ENCODE results near the gene AIG1.
"Not testable (repeated sequence)": the region's sequence is repeated elsewhere in the genome, so short reads cannot be mapped to it uniquely, and the experiment has no call there.

The AIG1 gene

DNA sequence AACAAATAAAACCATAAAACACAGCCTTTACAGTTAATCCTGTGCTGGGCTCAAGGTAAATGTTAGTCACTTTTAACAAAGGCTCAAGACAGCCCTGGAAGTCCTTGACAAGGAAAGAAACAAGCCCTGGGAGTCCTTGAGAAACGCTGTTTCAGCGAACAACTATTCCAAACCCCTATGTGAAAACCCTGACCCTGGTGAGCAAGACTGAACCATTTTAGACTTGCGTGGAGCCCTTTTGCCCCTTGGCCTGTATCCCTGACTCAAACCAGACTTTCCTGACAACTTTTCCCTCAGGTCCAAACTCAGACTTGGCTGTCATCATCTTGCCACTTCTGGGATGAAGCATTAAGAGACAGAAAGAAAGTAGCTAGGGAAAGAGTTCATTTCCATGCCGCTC is 180.4 kb downstream of the AIG1 start:
- DNase-seq: no peak

DNA sequence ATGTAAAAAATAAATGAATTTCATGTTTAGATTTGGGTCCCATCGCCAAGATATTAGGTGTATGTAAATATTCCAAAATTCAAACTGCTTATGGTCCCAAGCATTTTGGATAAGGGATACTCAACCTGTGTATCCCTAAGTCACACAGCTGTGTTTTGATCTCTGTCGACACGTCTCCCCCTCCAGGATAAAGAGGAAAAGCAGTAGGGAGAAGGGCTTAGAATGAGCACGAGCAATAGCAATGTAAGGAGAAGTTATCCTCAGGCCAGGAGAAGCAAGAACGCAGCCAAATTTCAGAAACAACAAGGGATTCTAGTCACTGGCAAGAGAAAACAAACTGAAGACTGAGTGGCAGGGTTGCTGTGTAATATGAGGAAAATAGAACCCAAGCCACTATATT is 181.2 kb downstream of the AIG1 start:
- DNase-seq: no peak

DNA sequence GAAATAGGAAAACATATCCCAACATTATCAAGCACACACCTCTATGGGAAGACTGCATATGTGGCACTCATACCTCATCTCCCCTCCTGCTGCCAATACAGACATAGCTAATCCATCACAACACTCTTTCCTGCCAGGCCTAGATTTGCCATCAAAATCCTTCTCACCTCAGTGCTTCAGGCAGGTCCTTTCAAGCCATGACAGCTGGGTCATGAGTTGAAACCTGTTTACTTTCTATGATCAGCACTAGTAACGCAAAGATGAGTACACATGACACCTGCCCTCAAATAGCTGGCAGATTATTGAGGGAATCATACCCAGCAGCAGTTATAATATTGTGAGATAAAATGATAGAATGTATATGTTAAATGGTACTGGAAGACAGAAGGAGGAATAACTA is 183.1 kb downstream of the AIG1 start:
- no peak for DNase-seq

DNA sequence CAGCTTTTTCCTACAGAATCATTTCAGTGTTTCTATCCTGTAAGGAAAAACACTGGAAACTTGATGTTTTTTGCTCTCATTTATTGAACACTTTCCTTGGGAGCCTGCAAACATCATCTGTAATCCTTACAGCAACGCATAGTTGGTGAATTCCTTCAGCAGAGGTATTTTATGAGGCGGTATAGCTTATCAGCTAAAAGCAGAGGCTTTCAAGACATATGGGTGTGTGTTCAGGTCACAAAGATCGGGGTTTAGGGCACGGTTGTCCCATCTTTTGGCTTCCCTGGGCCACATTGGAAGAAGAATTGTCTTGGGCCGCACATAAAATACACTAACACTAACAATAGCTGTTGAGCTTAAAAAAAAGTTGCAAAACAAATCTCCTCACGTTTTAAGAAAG is 185.0 kb downstream of the AIG1 start:
- DNase-seq: no peak

DNA sequence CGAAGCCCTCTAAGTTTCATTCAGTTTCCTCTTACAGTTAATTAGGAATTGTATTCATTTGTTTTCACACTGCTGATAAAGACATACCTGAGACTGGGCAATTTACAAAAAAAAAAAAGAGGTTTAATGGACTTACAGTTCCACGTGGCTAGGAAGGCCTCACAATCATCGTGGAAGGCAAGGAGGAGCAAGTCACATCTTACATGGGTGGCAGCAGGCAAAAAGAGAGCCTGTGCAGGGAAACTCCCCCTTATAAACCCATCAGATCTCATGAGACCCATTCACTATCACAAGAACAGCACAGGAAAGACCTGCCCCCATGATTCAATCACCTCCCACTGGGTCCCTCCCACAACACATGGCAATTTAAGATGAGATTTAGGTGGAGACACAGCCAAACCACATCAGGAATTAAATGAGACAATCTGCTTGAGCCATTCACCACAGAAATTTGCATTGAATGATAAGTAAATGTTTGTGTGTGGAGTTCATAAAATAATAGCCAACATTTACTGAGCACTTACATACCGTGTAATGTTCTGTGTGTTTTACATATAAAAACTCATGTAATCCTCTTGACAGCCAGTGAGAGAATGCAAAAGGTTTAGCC is 185.6 kb downstream of the AIG1 start:
- not testable (repeated sequence) for DNase-seq

DNA sequence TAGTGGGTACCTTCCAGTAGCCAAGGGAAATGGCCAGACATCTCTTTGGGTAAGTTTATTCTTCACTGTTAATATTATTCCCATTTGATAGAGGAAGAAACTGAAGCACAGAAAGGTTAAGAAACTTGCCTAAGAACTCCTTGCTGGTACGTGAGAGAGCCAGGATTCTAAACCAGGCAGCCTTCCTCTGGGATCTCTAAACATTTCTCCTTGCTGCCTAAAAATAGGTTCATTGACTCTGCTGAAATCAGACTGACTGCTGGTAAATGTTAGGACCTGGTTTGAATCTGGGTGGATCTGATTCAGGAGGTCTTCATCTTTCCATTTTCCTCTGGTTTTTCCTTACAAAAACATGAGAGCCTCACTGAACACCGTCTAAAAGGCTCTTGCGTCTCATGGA is 186.9 kb downstream of the AIG1 start:
- DNase-seq: no peak

DNA sequence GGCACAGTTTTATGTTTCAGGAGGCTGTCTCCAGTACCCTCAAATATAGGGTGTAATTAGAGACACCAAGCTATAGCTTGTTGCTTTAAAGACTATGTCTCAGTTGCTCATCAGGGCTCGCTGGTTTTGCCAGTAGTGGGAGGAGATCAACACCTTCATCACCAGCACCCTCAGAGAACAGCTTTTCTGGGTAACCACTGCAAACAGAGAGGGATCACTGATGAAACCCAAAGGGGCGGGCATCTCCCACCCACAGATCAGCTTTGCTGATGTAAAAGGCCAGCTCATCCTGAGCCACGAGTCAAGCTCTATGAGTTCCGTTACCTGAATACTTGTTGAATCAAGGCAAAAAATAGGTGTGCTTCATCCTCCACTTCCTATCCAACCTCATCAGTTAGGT is 187.7 kb downstream of the AIG1 start:
- DNase-seq: no peak

DNA sequence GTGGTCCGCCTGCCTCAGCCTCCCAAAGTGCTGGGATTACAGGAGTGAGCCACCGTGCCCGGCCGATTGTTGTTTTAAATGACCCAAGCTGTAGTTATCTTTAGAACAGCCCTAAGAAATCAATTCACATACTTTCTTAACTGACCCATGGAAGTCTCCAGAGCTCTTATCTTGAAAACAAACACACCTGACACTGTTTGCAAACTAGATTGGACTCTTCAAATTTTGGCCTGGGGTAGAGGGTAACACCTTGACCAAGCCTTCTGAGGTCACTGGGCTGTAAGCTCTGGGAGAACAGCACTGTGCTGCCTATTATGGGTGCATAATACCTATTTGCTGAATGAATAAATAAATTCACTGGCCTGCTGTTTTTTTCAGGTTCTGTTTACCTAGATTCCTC is 190.6 kb downstream of the AIG1 start:
- DNase-seq: no peak

DNA sequence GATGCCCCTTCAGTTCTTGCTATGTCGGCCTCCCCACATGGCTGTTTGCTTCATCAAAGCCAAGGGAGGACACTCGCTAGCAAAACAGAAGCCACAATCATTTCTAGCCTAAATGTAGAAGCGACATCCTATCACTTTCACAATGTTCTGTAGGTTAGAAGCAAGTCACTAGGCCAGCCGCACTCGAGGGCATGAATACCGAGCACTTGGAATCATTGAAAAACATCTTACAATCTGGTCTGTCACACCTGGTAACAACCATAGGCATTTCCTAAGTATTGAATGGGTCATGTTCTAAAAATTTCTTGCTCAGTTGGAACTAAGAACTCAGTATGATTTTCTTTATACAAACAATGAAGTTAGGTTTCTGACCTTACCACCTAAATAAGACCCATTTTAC is 192.3 kb downstream of the AIG1 start:
- no peak for DNase-seq

DNA sequence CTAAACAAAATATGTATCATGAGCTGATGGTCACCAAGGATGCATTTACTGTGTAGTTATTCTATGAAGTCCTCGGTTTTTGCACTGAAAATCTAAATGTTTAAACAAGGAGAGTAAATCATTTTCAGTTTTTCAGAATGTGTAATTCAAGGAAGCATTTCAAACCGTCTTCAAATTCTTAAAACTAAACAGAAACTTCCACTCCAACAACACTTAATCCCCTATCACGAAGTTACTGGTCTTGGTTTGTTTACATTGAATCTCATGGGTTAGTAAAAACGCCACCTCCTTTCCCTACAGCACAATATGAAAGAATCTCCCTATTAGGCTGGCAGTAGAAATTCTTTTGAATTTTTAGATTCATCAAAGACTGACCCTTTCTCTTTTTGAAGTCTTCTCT is 192.9 kb downstream of the AIG1 start:
- DNase-seq: no peak

DNA sequence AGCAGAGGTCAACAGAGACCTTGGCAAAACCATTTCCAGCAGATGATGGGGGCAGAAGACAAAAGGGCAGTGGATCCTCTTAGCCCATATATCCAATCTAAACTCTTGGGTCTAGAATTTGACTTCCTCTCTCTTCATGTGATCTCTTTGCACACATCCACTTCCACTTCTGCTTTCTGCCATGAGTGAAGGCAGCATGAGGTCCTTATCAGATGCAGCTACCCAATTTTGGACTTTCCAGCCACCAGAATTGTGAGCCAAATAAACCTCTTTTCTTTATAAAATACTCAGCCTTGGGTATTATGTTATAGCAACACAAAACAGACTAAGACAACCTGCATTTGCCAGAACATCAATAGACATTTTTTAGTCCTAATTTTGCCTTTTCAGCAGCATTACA is 198.3 kb downstream of the AIG1 start:
- DNase-seq: no peak

DNA sequence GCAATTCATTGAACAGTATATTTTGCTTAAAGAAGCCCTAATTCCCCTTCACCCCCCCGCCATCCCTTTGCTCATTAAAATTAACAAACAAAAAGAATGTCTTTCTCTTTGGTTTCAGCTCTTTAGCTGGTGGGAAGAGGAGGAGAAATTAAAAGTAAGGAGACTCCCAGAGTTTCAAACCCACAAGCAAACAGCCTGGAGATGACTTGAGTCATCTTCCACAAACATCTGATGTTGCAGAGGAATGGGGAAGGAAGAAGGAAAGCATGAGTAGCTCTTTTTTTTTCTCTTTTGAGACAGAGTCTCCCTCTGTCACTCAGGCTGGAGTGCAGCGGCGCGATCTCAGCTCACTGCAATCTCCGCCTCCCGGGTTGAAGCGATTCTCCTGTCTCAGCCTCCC is 200.2 kb downstream of the AIG1 start:
- no peak for DNase-seq

DNA sequence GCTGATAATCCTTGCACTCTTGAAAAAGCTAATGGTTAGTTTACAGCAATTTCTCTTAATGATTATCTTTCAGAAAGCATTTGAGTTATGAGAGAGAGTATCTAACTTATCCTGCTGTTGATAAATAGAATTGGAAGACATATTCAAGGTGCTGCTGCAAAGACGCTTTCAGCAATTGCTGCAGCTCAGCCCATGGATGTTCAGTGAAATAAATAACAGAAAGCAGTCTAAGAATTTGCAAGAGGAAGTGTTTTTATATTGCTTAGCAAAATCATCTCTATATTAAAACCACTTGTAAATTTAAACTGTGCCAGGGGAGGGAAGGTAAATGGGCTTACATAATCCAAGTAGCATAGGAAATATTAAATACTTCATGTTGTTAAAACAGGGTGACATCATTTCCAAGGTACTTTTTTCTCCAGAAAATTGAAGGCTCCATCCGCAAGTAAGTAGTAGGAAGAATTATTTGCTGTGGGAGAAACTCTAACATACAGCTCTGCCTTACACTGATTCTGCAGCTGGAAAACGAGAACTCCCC is 201.3 kb downstream of the AIG1 start:
- no peak for DNase-seq

DNA sequence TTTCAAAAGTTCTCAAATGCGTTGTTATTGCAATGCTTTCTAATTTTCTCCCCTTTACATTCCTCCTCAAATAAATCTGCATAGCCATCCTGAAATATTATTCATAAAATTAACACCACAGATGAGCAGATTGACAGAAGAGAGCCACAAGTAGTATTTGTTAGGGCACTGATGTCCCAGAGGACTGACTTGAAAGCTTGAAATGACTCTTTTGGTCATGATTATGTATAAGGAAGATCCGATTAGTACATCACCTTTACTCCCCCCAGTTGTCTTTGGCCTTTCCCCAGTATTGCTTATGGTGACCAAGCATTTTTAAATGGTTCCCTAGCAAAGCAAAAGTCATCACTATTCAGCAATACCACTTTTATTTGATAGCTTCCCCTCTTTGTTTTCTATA is 202.2 kb downstream of the AIG1 start:
- no peak for DNase-seq

DNA sequence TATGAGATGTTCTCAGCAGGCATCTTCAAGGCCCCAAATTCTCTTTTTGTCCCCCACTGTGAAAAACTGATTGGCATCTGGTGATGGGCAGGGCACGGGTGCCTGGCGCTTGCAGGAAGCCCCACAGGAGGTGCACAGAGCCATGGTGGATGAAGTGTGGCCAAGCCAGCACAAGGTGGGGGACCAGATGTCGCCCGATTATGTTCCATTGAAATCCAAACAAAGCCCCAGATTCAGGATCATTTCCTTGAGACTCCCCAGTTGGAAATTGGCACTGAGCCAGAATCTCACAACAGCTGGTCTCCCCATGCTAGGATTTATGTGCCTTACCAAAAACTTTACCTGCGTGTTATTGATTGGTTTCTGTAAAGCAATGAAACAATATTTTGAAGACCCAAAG is 203.7 kb downstream of the AIG1 start:
- no peak for DNase-seq

DNA sequence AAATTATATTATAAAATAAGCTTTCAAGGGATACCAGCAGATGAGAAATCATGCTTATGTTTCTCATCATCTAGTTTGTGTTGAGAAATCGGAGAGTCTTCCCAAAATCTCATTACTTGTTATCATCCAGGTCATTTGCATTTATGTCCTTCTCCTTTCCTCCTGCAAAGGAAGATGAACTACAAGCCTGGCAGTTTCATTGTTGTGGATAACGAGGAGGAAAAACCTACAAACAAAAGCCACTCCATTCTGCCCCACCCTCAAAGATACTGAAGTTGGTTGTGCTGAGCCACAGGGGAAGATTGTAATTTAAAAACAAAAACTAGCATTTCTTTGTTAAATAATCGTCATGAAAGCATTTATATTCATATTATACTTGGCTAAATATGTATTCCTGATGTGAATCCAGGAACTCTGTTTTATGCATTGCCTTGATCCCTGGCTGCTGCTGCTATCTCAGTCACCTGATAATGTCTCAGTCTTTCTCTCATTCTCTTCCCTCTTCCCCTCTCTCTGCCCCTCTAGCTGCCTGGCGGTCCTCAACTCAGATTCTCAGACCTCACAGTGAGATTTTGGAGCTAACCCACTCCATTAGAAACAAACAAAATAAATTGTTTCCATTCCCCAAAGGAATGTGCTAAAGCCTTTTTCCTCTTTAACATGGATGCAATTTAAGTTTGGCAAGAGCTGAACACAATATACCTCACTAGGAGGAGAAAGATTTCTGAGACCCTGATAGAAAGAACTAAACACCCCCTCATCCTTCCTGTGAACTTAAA is 204.5 kb downstream of the AIG1 start:
- no peak for DNase-seq

DNA sequence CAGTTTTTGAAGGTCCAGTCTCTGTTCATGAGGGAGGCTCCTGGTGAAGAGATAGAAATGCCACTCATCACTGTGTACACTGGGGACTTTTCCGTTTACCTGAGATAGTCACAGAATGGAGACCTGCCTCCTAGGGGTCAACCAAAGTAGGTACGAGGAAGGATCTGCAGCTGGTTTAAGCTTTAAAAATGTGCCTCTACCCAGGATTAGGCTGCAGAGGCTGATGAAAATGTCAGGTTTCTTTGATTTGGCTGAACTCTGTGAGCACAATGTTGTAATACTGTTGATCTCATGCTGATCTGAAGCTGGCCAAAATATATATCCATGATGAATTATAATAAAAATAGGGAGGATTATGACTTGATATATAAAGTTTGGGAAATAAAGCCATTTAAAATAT is 207.1 kb downstream of the AIG1 start:
- no peak for DNase-seq

DNA sequence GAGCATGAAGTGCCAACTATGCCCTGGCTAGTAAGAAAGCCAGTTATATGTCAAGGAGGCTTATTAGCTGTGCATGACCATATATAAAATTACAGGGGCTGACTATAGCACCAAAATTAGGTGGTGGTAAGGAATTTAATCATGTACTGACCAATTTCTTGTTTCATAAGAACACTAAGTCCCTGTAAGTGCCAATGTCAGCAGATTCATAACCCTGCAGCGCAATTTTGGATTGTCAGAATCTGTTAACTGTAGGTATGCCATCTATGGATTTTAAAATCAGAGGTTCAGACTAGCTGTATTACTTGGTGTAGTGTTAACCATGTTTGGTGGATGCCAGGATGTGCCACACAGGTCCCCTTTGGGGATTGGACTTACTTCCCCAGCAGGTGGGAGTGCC is 207.8 kb downstream of the AIG1 start:
- no peak for DNase-seq

DNA sequence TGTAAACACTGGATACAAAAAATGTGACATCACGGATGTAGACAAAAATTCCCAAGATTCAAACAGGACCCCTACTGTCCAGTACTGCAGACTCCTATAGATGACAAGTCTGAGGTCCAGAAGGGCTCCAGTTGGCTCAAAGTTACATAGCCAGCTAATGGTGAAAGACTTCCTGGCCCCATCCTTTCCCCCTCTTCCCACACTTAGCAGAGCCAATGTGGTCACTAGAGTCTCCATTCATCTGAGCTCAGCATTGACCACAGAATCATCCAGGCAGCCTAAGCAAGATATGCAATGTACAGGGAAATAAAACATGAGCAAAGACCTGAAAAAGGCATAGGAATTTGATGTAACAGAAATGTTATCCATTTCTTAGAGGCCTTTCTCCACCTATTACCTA is 209.3 kb downstream of the AIG1 start:
- DNase-seq: no peak

DNA sequence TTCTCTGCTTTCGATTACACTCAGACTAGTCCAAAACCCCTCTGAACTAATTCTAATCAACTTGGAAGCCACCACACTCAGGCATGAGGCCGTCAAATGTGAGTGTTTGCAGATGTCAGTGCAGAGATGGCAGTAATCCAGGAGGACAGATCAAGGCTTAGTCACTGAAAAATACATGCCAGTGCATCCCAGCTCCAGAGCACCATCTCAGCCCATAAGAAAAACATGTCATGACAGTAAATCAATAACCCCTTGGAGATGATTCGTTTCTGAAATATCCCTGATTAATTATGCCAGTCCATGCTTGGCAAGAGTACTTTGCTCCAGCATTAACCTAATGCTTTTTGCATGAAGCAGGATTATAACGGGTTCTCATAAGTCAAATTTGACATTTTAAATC is 210.3 kb downstream of the AIG1 start:
- DNase-seq: no peak

DNA sequence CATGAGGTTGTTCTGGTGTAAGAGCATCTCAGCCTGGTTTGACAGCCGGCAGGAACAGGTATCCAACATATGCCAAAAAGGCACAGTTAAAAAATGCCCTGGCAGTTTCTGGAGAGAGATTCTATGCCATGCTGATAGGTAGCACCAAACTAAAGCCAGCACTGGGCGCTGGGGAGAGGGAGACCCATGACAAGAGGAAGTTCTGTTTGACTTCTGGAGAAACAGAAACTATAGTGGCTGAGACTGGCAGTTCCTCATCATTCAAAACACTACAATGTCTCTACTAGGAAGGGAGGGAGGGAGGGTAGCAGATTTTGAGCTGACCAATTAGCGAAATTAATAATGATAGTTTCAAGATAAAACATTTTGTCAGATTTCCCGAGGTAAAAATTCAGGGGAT is 215.7 kb downstream of the AIG1 start:
- DNase-seq: no peak

DNA sequence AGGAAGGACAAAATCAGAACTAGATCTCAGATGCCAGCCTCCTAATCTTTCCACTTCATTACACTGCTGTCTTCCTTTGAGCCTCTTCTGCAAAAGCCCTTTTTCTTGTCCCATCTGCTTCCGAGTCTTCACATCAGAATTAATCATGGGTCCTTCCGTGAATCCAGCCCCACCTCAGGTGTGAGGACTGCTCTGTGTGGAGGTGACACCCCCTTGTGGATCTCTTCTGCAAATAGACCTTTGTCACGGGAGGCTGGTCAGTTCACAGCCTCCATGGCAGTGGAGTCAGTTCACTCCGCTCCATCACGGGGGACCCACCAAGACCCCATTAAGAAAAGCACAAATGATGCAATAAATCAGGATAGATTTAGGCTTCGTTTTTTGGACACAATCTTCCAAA is 218.7 kb downstream of the AIG1 start:
- no peak for DNase-seq

DNA sequence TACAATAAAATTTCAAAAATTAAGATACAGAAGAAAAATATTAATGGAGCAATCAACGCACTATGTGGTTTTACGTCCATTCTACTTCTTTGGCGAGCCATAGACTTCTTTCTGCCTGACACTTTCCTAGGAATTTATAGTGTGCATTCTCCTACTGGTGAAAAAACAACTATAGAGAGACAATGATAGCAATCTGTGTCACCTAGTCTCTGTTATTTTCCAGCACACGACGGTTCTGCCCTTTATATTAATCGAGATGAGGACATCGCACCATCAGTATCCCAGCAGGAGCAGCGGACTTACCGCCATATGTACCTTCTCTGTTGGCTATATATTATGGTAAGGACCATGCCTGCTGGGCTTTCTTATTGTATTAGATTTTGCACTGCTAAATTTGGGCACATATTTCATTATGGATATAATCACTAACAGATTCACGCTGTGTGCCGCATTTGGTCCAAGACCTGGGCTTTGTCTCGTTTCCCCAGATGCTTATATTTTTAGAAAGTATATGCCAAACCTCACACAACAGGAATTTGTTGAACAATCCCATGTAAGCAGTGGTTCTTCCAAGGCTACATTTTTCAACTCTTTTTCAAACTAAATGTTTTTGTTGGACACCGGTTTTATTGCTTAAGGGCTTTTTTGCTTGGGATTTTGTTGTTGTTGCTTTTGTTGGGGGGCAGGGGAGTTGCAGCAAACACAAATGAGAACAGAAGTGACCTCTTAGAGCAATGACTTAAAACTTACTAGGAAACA is 223.4 kb downstream of the AIG1 start:
- DNase-seq: no peak

DNA sequence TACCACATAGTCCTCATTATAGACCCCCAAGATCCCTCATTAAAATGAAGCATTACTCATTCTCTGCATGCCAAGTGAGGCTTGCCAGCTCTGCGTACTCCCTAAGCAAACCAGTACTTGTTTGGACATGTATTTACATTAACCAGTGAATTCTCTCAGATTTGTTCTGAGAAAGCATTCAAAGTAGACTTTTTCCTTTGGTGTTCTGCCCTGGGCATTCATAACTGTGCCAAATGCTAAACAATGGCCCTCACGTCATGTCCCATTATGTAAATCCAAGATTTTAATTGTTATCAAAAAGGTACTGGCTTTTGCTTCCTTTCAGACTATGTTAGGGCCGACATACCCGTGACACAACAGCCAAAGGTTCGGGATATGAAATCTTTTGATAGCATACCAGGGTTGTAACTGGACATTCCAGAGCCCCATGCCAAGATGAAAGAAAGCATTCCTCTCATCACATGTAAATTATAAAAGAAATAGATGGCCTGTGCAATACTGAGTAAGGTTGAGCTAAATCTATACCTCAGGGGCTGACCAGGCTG is 225.6 kb downstream of the AIG1 start:
- no peak for DNase-seq
